Thoracic aorta (tissue), 2 donors: ENCODE measurements around the gene APOL5. TPM values are rescaled to one million over a fixed set of nuclear protein-coding genes. Genes with fewer than 3 reads are reported as not detected.

Source experiments
- ATAC-seq: fragments of 150-250 bp; one replicate; pipeline ENCODE4 v1.8.0; 2017; ENCODE audit warnings: low read depth; ENCODE audit not compliant: insufficient number of reproducible peaks, low FRiP score
- DNase-seq: peaks from one replicate; pipeline ENCODE4 v3.0.0-alpha.2; 2020; ENCODE audit warnings: low spot score
- H3K27ac ChIP-seq, 2 donors: fragments of 200-600 bp; sonication (generic); 1 replicate in 1 of 2; 2 replicates in 1 of 2; pipeline ENCODE4 v1.5.1; 2016; ENCODE audit warnings: mild to moderate bottlenecking in 2 of 2, moderate library complexity in 2 of 2
- H3K27me3 ChIP-seq: fragments of 200-600 bp; sonication (generic); replicated peaks from 2 replicates; pipeline ENCODE4 v1.6.0; 2016; ENCODE audit warnings: mild to moderate bottlenecking; ENCODE audit not compliant: insufficient read depth
- H3K36me3 ChIP-seq: fragments of 200-600 bp; sonication (generic); one replicate; pipeline ENCODE4 v1.5.1; 2016
- H3K4me1 ChIP-seq, 2 donors: fragments of 200-600 bp; sonication (generic); 1 replicate in 1 of 2; 2 replicates in 1 of 2; pipeline versions ENCODE4 v1.5.1 to v1.6.0; 2016; ENCODE audit warnings: low read depth in 2 of 2, mild to moderate bottlenecking in 1 of 2; ENCODE audit not compliant: control insufficient read depth in 1 of 2
- H3K4me3 ChIP-seq: fragments of 200-600 bp; sonication (generic); 2 replicates; pipeline ENCODE4 v1.5.1; 2016; ENCODE audit warnings: mild to moderate bottlenecking
- H3K9me3 ChIP-seq: fragments of 200-600 bp; sonication (generic); 2 replicates; pipeline ENCODE4 v1.5.1; 2016
- CTCF ChIP-seq: fragments of 200-600 bp; sonication (generic); IDR thresholded peaks from one replicate; pipeline ENCODE4 v1.5.1; 2019; ENCODE audit warnings: antibody characterized with exemption
- total RNA-seq, 2 donors: library from RNA; depleted of rRNA; stranded (reverse); fragments of >200 nt; gene quantifications; one replicate each; pipeline versions ENCODE4 v1.1.0 to v1.2.3, GENCODE V29; 2016

APOL5 gene
- total RNA-seq, 2 donors from 2014 or later, result not detected

- TF ChIP-seq CTCF, result no peak
- H3K4me1 ChIP-seq, result no peaks in the 10 kb centered on the region
- no peak overlapping the region for H3K4me3 ChIP-seq
- no peaks in the 10 kb centered on the region for H3K27me3 ChIP-seq
- DNase-seq (no peak), ATAC-seq (no peak)
- H3K27ac ChIP-seq, result no peak overlapping the region
- H3K36me3 ChIP-seq, result no peaks in the 10 kb centered on the region
- H3K9me3 ChIP-seq, result no peaks in the 10 kb centered on the region
Measured at GRCh38 chr22:35731321-35731720, 13.6 kb downstream of the APOL5 start.

DNA sequence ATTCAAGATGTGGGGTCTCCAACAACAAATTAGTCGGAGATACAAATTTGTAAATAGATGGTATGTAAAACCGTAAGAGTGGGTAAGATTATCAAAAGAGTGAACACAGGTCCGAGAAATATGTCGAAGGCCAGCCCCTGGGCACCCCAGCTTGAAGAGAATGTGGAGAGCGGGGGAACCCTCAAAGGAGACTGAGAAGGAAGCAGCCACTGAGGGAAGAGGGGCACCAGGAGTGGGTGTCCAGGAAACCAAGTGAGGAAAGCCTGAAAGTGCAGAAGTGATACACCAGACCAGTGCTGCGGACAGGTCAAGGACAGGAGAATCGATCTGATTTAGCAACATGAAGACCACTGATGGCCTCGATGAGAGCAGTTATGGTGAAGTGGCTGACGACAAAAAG is 14.4 kb downstream of the APOL5 start:
- no peaks in the 10 kb centered on the region for H3K36me3 ChIP-seq
- no peak overlapping the region for H3K4me3 ChIP-seq
- ATAC-seq, result no peak
- no peaks in the 10 kb centered on the region for H3K4me1 ChIP-seq
- no peak overlapping the region for H3K27ac ChIP-seq
- TF ChIP-seq CTCF, result no peak
- no peaks in the 10 kb centered on the region for H3K27me3 ChIP-seq
- H3K9me3 ChIP-seq, result no peaks in the 10 kb centered on the region
- DNase-seq, result no peak

GRCh38 chr22:35733036-35733435 is 15.4 kb downstream of the APOL5 start:
- H3K4me1 ChIP-seq, result no peaks in the 10 kb centered on the region
- TF ChIP-seq CTCF, result no peak
- H3K4me3 ChIP-seq, result no peak overlapping the region

DNA sequence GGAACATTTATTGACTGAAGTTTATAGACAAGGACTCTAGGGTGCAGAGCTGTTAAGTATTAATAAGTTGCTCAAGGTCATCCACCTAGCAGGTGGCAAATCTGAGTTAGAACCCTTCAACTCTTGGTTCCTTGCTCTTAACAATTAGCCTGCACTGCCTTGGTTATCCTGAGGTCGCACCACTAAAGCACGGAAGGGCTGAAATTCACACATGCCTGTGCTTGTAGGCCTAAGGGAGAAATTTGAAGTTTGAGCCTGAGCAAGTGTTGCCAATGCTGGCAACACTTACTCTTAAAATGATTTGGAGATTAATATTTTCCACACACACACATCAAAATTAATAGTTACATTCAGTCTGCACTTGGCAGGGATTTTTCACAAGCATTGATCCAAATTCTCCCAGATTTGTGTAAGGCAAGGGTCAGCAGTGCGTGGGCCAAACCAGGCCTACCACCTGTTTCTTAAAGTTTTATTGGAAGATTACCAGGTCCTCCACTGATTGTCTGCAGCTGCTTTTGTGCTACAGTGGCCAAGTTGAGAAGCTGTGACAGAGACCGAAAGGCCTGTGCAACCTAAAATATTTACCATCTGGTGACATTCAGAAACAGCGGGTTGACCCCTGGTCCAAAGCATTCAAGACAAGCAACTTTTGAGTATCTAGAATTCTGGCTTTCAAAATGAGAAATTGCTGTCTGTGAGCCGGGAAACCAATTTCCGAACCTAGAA is 16.3 kb downstream of the APOL5 start:
- Histone ChIP-seq H3K27me3 (no peaks in the 10 kb centered on the region), H3K36me3 (no peaks in the 10 kb centered on the region), H3K9me3 (no peaks in the 10 kb centered on the region), H3K4me1 (no peaks in the 10 kb centered on the region), H3K27ac (no peak overlapping the region), H3K4me3 (no peak overlapping the region)
- DNase-seq (no peak), ATAC-seq (no peak)
- no peak for TF ChIP-seq CTCF

More at GRCh38 chr22:35733036-35733435, 15.4 kb downstream of the APOL5 start:
- Histone ChIP-seq H3K36me3 (no peaks in the 10 kb centered on the region), H3K27ac (no peak overlapping the region), H3K27me3 (no peaks in the 10 kb centered on the region), H3K9me3 (no peaks in the 10 kb centered on the region)
- ATAC-seq (no peak), DNase-seq (no peak)

- Histone ChIP-seq H3K27me3 (no peaks in the 10 kb centered on the region), H3K27ac (no peak overlapping the region), H3K4me3 (no peak overlapping the region), H3K36me3 (no peaks in the 10 kb centered on the region), H3K4me1 (peaks cover 0 to 3% of the 10 kb centered on the region in 2 donors), H3K9me3 (no peaks in the 10 kb centered on the region)
- TF ChIP-seq CTCF, result no peak
- DNase-seq (no peak), ATAC-seq (no peak)
Measured at GRCh38 chr22:35734517-35734827, 16.8 kb downstream of the APOL5 start.
